Measurements from ENCODE around the gene HOXD9.
A peak's percentile ranks its signal among the peaks of the same experiment; 100 is the strongest.

HOXD9 gene

DNA sequence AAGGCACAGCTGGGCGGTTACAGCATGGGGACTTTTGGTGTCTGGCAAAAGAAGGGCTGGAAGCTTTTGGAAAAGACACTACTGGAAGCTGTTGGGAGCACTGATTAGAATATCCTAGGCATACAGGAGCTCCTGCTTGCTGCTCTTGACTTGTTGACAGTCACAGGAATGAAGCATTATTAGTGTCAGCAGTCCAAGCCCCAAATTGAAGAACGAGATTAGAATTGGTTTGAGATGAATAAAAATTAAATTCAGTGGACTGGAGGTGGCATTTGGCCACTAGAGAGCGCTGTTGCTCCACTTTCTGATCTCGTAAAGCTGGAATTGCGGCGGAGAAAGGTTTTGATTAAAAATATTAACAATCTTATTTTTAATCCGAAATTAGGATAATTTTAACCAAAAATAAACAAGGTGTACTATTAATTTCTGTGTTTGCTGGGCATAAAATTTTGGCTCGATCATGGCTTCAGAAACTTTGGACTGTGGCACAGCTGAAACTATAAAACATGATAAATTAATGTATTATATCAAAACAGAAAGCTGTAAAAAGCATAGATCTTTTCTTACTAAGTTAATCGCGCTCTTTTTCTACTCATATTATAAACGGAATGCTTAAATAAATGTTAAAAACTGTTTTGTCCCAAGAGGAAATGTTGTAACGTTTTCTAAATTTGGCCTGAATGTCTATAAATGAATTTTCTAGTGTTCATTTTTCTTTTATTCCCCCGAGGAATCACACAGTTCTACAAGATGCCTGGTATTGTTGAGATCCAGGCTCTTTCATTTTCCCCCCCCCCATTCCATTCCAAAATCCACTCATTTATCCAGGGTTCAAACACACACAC, 4.6 kb downstream of the HOXD9 start:
- DNase-seq, result peak; percentile 58

DNA sequence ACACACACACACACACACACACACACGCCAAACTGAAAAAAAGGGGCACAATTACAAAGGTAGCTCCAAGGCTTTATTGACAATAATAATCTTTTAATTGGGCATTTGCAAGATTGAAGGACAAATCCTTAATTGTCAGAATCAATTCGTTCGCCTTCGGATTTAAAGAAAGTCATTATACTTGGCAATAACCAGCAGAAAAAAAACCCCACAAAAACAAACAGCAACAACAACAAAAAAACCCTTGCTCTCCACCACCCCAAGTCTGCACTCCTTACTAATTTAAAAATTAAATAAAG, 5.2 kb downstream of the HOXD9 start:
- DNase-seq, result no peak

DNA sequence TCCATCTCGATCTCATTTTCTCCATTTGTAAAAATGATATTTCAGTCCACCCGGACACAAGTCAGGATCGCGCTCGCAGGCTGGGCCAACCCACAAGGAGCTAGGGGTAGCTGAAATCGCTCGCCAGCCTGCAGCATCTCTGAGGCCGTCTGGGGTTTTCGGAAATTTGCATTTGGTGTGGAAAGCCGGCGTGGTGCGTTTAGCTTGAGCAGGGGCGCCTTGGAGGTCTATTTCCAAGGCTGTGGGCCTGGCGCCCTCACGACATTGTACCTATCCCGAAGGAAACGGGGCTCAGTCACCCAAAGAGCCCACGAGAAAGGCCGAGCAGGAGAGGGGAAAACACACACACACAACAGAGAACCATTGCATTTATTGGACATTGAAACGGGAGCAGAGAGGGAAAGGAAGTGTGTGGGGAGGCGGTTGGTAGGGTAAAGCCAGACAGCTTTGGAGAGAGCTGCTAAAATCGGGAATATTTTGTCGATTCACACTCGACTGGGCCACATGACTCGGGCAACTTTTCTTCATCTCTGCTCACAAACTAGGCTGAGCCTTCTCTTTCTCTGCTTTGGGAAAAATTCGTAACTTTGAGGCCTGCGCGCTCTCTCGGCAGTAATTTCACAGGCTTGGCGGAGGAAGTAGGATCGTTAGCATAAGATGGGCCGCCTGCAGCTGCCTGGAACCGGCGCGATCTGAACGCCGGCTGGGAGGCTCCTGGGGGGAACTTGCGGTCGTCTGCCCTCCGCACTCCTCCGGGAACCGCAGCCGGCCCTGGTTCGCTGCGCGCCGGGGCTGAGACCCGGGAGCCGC, 5.9 kb downstream of the HOXD9 start:
- DNase-seq, result no peak

DNA sequence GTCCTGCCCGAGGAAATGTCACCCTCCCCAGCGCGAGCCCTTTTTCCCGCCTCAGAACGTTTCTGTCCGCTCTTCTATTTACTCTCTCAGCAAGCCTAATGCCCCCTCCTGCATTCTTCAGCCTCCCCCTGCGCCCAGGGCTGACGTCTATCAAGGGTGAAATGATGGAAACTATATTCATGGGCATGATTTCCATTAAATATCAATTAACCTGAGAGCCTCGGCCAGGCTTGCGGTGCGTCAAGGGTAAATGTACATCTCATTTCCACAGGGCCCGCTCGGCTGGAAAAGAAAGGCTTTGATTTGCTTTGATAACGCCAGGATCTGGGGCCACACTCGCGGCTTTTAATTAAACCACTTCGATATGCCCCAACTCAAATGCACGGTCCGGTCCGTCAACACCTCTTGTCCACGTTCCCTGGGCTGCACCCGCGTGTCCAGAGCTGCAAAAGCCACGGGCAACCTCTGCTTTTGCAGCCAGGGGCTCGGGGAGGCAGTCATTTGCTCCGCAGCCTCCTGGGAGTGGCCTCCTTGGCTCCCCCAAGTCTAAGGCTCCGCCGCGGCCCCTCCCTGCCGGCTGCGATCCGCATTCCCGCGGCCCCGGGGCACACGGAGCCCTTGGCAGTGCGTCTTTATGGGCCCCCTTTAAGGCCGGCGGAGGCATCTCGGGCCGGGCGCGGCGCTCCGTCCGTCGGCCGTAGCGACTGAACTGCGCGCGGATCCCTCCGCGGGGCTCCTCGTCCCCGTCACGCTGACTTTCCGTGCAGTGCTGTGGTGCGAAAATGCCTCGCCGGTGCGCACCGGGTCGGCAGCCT, 6.7 kb downstream of the HOXD9 start, which contains the start of gene HOXD8:
TSS of gene HOXD8 (plus strand) at position 724 of the 815 bp plus-strand sequence. CDS start 662 bp downstream, outside the sequence.
- DNase-seq, result peak; percentile 69

DNA sequence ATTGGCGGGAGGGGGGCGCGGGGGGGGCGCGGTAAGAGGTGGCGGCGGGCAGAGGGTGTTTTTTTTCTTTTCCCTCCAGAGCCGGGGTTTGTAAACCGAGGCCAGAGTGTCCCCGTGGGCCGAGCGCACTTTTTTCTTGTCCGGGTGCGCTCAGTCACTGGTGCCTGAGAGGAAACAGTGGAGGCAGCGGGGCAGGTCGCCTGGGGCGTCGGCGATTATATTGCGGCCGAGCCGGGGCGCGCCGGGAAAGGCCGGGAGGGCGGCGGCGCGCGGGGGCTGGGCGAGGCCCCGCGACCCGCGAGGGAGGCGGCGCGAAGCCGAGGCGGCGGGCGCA, 7.3 kb downstream of the HOXD9 start:
- no peak for DNase-seq

DNA sequence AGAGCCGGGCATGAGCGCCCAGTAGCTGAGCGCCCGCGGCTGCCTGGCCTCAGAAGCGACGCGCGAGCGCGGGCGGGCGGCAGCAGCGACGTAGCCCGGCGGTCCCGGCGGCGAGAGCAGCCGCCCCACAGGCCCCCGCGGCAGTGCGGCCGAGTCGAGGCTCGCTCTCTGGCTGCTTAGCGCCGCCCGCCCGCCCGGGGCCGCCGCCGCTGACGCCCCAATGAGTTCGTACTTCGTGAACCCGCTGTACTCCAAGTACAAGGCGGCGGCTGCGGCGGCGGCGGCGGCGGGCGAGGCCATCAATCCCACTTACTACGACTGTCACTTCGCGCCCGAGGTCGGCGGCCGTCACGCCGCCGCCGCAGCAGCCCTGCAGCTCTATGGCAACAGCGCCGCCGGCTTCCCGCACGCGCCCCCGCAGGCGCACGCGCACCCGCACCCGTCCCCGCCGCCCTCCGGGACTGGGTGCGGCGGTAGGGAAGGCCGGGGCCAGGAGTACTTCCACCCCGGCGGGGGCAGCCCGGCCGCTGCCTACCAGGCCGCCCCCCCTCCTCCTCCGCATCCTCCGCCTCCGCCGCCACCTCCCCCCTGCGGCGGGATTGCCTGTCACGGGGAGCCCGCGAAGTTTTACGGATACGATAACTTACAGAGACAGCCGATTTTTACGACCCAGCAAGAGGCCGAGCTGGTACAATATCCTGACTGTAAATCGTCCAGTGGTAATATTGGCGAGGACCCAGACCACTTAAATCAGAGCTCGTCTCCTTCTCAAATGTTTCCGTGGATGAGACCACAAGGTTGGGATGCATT, 7.8 kb downstream of the HOXD9 start:
- no peak for DNase-seq

DNA sequence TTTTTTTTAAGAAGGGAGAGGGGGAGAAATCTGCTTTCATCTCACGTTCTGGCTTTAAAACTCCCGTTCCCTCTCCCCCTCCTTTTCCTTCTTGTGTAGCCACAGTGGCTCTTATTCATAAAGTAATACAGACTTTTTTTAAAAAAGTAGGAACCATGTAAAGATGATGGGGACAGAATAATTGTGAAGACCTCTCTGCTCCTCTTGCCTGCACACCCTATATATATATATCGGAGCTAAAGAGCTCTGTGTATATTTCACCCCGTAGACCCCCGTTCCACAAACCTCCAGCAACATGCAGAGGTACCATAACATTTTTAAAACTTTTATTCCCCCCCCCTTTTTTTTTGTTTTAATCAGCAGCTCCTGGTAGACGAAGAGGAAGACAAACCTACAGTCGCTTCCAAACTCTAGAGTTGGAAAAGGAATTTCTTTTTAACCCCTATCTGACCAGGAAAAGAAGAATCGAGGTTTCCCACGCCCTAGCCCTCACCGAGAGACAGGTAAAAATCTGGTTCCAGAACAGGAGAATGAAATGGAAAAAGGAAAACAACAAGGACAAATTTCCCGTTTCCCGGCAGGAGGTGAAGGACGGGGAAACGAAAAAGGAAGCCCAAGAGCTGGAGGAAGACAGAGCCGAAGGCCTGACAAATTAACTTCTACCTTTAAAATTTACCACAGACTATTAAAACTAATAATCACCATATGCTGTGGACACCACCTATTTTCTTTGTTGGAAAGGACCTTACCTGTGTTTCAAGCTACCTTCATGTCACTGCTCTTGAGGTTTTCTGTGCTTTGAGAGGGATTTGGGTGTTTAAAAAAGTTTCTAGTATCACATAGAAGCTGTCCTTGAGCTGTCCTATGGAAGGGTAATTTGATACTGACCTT, 8.7 kb downstream of the HOXD9 start:
- no peak for DNase-seq

DNA sequence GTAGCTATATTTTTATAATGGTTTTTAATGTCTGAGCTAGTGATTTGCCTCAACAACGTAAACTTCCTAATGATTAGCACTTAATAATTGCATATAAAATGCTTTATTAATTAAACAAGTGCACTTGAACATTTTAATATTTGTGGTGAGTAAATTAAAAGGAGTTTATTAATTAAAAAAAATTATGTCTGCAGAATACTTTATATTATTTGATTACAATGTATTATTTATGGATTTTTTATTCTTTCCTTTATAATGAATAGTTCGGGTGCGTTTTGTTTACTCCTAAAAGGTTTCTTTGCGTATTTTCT, 9.3 kb downstream of the HOXD9 start:
- no peak for DNase-seq

DNA sequence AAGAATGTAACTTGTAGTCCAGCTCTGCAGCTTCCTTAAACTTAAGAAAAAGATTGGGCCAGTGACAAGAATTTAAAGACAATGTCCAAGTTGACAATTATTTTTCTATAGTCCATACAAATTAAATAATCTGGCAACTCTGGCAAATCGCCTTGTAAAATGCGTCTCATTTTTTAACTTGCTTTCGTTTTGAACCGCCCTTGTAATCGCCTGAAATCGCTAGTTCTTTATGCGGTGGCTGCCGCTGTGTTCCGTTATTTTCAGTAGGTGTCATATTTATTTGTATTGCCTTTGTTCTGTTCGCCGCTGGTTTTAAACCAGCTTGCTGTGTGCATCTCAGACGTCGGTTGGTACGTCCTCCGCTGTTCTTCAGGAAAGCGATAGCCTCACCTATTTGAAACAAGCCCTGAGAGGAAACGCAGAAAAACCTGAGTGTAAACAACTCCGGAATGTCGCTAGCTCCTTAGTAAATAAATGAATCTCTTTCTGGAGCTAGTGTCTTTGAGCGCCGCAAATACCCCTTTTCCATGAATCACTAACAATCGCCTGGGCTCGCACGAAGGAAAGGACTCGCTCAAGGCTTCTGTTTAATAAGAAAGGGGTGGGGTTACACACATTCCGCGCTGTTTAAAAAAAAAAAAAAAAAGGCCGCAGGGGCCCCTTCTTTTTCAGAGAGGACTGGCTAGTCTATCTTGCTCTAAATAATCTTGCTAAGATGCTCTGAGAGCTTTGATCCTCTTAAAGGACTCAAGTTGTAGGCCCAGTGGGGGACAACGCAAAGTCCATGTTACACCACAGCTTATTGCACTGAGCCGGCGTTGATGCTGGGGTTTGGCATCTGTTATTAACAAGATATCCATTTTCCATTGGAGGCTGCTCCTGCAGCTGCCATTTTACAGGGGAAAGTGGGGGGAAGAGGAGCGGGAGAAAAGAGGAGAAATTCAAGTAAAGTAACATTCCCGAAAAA, 10.0 kb downstream of the HOXD9 start:
- no peak for DNase-seq

DNA sequence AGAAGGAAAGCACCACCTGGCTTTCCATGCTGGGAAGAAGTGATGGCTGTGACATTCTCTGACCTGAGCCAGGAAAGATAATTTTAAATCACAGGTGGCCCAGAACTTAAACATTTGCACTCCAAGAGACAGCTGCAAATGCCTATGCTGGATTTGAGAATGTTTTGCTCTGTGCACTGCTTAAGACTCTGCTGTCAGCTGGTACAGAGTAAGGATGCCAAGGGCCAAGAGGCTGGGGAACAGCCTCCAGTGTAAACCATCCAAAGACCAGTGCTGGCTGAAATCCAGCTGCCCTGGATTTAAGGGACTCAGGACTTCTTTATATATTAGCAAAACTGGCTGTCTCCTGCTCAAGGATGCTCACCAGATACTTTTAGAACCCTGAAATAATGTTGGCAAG, 10.9 kb downstream of the HOXD9 start:
- DNase-seq, result no peak

DNA sequence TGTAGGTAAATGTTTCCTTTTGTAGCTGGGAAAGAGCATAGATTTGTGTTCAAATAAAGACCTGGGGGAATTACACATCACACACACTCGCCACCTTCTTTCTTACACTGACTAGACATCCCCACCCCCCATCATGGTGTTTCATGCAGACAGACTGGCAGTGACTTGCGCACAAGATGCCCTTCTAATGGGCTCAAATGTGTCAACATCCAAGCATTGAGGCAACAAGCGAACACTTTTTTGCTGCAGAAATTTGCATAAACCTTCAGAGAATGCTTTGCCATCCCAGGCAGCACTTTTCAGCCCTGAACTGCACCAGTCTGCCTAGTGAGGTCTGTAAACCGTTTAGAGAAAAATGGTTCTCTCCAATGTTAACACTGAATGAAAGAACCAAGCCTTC, 11.5 kb downstream of the HOXD9 start:
- no peak for DNase-seq

DNA sequence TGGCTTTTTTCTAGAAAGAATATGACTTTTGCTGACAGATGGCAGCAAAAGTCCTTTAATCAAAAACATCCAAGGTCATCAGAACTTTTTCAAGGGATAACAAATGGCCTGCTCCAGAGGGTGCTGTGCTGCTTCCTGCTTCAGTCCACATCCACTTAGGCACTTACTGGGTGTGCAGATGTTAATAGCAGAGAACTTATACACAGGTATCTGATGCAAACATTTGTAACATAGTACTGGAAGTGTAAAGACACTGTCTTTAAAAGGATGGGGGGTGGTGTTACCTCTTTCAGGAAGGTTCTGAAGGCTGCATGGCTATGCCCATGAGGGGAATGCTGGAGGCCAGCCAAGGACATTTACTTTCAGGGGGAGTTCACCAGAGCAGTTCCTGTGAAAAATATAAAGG, 12.5 kb downstream of the HOXD9 start:
- DNase-seq, result no peak

DNA sequence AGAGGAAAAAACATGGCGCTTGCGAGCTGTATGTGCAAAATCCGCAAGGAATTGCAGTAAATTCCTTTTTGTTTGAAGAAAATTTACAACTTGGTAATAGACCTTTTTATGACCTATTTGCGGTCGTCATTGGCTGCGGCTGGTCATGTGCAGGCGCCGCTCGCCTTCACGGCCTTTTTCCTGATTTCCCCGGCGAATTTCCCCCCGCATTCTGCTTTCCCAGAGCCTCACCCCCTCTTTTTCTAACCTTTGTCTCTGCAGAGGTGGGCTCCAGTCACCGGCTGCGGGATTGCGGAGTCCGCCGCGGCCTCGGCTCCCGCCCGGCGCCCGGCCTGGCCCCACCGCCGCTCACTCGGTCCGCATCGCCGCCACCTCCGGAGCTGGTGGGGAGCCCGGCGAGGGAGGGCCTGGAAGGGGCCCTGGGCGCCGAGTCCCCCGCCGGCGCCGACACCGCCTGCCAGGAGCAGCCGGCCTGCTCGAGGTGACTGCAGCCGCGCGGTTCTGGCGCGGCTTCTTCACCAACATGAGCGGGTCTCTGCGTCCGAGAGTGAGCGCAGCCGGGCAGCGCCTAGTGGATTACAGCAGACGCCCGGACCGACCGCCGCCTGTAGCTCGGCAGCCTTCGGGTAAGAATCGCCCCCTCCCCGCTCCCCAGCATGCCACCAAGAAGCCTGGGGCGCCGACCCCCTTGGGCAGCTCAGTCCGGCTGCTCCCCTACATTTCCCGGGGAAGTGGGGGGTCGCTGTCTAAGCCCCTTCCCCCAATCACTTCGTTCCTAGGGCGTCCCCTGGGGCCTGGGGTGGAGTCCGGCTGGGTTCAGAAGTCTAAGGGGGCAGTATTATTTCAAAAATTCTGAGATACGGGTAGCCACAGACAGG, 14.1 kb downstream of the HOXD9 start:
- no peak for DNase-seq

DNA sequence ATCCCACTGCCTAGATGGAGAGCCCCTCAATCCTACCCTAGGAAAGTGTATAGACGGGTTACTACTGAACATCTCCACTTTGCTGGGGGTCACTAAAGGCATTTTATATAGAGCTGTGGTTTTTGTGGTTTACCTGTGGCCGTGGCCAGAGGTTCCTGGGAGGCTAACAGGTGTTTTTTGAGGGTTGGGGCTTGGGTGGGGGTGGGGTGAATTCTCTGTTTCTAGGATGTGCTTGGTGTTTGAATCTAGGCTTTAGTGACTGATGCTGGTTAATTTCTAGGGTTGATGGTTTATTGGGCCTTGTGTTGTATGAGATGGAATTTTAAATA, 14.7 kb downstream of the HOXD9 start:
- no peak for DNase-seq

DNA sequence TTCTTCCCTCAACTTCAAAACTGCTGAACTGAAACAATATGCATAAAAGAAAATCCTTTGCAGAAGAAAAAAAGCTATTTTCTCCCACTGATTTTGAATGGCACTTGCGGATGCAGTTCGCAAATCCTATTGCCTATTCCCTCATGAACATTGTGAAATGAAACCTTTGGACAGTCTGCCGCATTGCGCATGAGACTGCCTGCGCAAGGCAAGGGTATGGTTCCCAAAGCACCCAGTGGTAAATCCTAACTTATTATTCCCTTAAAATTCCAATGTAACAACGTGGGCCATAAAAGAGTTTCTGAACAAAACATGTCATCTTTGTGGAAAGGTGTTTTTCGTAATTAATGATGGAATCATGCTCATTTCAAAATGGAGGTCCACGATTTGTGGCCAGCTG, 15.4 kb downstream of the HOXD9 start:
- DNase-seq, result no peak

DNA sequence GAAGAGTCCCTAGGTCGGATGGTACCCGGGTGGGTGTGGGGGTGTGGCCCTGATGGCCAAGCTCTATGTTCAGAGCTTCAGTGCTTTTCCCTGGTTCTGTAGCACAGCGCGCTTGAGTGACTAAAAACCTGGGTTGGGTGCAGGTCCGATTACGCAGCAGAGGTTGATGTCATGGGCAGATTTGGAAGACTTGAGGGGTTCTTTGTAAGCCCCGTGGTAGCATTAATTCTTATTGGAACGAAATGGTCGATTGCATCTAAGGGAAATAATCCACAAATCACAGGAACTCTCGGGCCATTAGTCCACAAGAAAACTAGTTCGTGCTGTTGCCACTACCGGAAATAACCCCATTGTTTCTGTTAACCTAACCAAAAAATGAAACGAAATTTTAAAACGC, 16.0 kb downstream of the HOXD9 start:
- DNase-seq, result no peak

DNA sequence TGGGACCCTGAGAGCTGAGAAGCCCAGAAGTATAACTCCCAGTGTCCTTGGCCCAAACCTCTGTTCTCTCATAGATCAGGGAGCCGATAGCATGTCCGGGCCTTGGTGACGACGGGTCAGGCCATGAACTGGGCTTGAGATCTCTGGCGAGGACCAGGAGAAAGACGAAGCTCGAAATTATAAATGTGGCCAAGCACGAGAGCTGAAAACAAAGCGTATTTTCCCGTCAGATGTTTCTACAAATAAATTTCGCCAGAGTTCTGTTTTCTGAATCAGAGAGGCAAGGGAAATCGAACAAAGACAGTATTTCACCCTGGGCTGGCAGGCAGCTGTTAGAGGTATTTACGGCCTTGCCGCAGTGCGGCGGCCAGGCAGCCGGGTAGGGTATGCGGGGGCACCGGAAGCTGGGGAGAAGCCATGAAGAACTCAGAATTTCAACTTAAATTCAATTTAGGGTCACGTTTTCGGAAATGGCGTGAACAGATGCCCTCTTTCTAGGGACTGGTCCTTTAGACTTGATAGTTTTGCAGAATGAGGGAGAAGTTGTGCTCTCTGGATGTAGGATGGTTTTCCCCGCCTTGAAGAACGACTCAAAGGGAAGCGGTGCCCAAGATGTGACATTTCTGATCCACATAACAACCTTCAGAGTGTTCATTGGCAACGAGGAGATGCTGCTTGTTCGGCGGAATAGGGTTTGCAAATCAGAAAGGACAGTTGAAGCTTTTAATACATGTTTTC, 16.6 kb downstream of the HOXD9 start:
- DNase-seq, result no peak

DNA sequence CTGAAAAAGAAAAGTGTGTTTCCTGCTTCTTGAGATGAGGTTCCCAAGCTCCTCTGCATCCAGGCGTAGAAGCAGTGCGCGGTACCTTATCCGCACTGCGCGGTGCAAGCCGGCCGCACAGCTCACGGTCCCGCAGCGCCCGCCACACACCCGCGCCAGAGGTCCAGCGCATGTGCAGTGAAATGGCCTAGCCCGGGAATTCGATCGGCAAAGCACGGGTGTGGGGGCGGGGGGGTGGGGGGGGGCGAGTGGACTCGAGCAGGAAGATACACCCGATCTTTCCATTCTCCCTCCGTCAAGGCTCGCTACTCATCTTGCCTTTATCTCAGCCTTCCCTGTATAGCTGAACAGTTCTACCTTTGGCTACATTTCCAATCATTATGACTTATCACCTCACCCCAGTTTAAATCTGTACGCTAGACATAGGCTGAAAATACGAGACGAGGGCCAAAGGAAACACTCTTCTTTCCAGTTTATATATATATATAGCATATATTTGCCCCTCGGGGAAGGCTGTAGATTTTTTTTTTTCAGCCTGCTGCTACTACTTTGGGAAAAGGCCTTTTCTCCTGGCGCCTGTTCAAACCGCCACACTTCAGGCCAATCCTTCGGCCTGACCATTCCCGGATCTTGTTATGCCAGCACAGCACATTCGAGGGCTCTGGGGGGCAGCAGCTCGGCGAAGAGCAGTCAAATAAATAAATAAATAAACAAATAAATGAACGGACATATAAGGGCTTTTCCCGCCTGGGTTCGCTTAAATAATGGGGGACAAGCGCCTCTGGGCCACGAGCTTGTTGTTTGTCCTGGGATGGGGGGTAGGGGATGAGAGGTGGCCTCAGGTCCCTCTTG, 17.4 kb downstream of the HOXD9 start:
- DNase-seq, result no peak
